ENCODE results near the gene AGBL1. TPM values are rescaled to one million over a fixed set of nuclear protein-coding genes. Genes with fewer than 3 reads are reported as not detected.
"Not testable (repeated sequence)": the region's sequence is repeated elsewhere in the genome, so short reads cannot be mapped to it uniquely, and the experiment has no call there.

Gene AGBL1
- total RNA-seq, 1 experiment from 2014 or later: not detected

DNA sequence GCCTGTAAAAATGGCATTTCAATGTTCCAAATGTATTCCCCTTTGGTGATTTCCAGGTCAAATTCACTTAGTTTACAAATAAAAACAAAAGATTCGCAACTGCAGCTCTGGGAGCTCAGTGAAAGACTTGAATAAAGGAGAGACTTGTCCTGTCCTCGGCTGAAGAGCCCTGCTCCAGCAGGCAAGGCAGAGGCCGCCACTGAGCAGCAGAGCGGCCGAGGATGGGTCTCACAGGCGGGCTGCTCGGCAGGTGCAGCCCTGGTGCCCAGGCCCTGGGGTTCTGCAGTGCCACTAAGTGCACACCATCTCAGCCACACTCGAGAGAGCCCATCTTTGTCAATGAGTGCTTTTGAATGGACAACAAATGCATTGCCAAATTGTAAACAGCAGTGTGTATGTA lies 856.2 kb downstream of the AGBL1 start:
- no peak for DNase-seq (ENCODE audit: low spot score)

DNA sequence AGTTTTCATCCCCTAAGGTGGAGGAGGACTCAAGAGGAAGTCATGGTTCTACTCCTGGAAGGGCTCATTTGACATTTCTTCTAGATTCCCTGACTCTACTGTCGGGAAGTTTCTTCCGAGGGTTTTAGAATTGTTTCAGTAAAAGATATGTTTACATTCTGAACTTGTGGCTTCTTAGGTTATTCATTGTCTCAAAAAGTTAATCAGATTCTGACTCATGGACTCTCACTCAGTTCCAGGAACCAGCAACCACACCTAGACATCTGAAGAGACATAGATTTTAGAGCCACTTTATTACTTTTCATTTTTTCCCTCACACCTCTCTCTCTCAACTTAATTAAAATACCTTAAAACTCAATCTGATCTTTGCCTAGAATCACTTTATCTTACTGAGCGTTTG lies 862.6 kb downstream of the AGBL1 start:
- DNase-seq (ENCODE audit: low spot score): no peak

DNA sequence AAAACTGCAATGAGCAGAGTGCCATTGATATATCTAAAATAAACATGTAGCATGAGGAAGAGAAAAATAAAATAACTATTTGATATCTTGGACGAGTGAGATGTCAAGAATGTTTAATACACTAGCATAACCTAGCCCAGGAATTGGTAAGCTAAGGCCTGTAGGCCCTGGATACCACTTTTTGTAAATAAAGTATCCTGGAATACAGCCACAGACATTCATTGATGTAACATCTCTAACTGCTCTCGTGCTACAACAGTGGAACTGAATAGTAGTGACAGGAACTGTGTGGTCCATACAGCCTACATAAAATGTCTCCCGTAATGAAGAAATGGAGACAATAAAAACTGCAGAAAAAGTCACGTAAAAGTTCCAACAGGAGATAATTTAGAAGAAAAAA lies 869.0 kb downstream of the AGBL1 start:
- no peak for DNase-seq (ENCODE audit: low spot score)

DNA sequence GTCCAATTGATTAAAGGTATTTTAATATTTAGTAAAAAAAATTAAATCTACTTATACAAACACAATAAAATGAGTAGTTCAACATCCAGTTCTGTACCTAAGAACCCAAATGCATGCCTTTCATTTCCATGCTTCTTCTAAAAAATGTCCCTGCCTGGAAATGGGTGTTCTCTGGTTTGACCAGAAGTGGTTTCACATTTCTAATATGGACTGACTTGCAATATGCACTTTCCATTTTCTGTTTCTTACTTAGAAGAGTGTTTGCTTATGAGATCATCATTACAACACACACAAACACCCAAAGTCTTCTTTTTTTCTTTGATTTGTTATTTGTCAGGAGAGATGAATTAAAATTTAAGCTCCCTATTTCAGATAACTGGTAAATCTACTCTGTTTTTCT lies 879.6 kb downstream of the AGBL1 start:
- DNase-seq (ENCODE audit: low spot score): no peak

DNA sequence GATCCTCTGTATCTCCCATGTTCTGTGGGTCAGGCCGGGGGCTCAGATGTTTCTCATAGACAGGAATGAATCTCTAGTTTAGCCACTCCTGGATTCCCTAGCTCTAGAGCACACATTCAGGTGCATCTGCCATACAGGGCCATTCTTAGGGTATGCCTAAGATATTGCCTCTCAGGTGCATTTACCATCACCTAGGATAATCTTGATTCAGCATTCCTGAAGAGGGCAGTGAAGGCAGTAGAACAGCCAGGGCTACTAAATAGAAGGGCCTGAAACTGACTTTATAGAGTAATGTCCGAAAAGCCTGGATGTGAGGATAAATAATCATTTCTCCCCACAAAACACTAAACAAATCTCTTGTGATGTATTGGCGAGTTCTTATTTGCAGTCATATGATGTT lies 882.0 kb downstream of the AGBL1 start:
- DNase-seq (ENCODE audit: low spot score): no peak

DNA sequence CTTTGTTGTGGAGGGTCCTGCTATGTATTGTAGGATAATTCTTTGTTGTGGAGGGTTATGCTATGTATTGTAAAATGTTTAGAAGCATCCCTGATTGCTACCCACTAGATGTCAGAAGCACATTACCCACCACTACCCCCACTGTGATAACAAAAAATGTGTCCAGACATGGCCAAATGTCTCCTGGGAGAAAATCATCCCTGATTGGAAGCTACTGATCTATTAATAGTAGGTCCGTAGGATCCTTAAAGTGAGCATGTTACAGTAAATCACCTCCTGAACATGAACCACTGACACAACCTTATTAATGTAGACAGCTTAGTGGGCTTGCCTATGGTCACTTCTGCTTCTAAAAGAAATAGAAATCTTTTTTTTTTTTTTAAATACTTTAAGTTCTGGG lies 884.6 kb downstream of the AGBL1 start:
- DNase-seq (ENCODE audit: low spot score): no peak

DNA sequence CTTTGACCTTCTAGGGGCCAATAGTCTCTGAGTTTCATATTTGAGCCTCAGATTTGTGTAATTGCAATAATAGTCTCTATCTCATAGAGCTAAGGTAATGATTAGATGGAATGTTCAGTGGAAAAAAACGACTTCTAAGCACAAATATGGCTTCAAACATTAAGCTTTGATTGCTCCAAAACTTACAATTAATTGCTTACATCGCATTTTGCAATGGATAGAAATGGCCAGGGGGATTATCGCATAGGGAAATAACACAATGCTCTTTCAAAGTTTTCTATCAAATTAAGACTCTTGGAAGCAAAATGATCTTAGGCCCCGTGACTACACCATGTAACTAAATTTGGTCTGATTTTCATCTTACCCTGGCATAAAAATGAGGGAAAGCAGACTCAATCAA lies 888.6 kb downstream of the AGBL1 start:
- no peak for DNase-seq (ENCODE audit: low spot score)

DNA sequence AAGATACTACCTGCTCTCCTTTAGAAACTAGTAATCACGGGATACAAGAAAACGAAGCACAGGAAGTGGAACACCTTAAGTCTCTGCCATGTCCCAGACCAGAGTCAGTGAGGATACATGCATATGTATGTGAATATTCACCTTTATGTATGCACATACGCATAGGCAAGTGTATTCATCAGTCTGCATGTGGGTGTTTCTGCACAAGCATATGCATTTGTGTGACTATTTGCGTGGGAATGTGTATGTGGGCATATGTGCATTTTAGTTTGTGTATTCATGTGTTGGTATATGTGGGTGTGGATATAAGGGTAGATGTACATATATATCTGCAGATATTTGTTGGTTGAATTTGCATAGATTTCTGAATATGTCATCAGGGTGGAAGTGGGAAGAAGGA lies 889.7 kb downstream of the AGBL1 start:
- no peak for DNase-seq (ENCODE audit: low spot score)

DNA sequence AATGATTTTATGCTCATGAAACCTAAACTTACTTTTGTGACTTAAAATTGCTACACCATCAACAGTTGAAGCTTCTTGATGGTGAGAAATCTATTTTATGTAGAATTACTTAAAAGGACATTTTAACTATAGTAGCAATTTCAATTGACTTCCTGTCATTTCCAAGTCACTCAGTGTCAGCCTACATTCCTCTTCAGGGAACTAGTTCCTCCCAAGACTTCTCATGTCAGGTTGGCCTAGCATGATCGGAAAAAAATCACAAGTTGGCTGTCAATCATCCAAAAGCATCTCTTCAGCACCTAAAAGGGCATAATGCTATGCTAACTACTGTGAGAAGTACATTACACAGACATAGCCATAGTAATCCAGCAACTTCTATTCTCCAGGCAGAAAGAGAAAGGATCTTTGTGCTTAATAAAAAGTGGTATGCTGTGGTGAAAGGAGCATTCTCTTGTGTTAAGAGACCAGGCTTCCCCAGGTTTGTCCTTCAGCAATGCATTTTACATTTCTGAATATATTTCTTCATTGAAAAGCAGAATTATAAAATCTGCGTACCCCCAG lies 893.7 kb downstream of the AGBL1 start:
- DNase-seq (ENCODE audit: low spot score): no peak

DNA sequence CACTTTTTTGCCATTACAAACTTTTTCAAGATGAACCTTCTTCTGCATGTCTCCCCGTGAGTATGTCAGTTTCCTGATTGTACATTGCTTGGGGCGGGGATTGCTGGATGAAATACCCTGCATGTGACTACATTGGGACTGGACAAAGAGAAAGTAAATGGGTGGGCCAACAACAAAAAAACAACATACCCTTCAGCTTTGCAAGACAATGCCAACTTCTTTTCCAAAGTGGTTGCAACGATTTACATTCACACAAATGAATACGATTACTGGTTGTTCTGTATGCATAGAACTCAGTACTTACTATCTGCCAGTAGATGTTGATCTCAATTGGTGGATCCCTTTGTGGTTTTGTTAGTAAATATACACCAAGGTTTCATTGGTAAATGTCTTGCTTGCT lies 908.4 kb downstream of the AGBL1 start:
- DNase-seq (ENCODE audit: low spot score): no peak

DNA sequence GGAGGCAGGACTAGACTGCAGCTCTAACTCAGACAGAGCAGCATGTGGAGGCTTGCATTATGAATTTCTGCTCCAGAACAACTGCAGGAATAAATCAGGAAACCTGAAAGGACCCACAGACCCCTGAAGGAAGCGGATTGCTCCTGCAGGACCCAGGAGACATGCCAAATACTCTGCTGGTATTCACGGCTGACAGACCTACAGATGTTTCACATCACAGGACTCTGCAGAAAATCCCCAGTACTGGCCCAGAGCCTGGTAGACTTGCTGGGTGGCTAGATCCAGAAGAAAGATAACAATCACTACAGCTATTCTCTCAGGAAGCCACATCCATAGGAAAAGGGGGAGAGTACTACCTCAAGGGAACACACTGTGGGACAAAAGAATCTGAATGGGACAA lies 942.1 kb downstream of the AGBL1 start:
- DNase-seq (ENCODE audit: low spot score): no peak

DNA sequence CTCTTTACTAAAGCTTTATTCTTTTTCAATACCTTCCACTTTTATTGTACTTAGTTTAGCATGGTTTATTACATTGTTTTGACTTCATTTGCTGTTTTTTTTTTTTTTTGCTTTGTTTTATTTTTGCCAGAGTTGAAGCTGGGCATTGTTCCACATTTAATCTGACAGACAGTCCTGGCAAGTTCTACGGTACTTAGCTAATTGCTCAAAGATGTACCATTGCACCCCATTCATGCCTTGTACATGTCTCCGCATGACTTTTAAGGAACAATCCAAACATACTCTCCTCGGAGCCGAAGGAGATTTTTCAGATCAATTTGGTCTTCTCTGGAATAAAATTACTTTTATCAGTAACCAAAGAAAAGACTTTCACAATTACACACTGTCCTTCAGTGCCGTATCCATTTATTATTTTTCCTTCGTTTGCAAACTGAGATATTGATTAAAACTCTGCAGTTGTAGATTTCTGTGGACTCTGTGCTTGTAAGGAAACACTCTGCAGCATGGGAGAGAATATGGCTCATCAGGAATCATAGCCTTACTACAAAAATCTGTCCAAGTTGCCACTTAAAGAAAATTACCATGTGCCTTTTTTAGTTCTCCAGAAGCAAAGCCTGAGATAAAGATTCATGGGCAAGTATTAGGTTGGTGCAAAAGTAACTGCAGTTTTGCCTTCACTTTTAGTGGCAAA lies 952.0 kb downstream of the AGBL1 start:
- no peak for DNase-seq (ENCODE audit: low spot score)

DNA sequence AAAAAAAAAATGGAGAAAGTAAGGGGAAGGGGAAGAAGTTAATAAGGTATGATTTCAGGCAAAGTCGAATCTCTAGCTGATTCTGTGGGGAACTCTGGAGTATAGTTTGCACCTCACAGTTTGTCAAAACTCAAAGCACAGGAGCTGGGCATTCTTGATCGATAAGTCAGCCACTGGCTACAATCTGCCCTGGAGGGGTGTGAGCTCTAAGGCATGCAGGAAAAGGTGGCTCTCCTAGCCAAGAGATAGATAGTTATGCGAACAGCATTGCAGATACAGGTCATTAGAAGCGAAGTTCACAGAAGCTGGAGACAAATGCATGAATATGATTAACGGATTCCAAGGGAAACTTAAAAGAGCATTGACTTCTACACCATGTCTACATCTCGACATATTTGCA lies 952.6 kb downstream of the AGBL1 start:
- no peak for DNase-seq (ENCODE audit: low spot score)

DNA sequence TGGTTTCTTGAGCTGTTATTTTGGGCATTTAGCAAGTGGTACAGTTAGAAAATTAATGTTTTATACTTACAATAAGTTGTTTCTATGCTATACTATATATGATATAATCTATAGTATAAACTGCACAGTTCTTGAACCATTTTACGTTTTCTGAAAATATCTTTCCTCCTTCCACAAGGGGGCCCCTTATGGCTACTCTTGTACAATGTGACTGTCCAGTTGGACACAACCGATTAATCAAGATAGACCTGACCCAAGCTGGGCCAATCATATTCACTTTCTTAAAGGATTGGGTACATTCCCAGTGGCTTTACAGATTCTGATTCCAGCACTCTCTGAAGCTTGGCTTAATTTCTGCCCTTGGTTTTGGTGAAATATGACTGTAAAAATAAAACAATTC lies 953.4 kb downstream of the AGBL1 start:
- peak; percentile 23 for DNase-seq (ENCODE audit: low spot score)

DNA sequence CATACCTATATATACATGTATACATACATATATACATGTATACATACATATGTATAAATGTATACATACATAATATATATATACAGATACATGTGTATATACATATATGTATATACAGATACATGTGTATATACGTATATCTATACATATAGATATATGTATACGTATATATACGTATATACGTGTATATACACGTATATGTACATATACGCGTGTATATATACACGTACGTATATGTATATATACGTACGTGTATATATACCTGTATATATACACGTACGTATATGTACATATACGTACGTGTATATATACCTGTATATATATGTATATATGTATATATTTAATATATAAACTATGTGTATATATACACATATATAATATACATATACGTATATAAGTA lies 955.2 kb downstream of the AGBL1 start:
- no peak for DNase-seq (ENCODE audit: low spot score)

DNA sequence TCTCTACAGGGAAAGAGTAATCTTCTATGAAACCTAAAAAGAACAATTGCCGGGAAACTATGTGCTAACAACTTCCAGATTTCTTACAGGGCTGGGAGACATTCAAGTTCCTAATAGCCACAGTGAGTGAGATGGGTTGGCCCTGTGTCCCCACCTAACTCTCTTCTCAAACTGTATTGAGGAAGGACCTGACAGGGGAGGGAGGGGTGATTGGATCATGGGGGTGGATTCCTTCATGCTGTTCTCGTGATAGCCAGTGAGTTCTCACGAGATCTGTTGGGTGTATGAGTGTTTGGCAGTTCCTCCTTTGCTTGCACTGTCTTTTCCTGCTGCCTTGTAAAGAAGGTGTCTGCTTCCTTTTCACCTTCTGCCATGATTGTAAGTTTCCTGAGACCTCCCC lies 958.7 kb downstream of the AGBL1 start:
- no peak for DNase-seq (ENCODE audit: low spot score)

DNA sequence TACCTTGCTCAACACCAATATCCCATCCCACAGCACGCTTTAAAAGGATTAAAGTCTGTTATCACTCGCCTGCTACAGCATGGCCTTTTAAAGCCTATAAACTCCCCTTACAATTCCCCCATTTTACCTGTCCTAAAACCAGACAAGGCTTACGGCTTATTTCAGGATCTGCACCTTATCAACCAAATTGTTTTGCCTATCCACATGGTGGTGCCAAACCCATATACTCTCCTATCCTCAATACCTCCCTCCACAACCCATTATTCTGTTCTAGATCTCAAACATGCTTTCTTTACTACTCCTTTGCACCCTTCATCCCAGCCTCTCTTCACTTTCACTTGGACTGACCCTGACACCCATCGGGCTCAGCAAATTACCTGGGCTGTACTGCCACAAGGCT lies 962.9 kb downstream of the AGBL1 start:
- not testable (repeated sequence) for DNase-seq (ENCODE audit: low spot score)

DNA sequence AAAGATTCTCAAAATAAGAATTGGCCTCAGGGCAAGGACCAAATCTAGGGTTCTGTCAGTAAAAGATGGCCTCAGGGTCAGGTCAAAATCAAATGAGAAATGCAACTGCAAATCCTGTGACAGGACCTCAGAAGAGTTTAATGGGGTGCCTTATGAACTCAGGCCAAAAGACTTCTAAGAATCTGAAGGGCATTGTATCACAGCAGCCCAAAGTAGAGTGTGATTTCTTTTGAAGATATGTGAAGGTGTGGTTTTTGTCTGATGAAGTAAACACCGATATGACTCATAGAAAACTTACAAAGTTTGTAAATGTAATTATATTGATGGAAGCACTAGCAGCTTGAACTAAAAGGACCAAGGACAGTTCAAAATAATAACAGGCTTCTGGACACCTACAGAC lies 966.1 kb downstream of the AGBL1 start:
- peak; percentile 49 for DNase-seq (ENCODE audit: low spot score)

DNA sequence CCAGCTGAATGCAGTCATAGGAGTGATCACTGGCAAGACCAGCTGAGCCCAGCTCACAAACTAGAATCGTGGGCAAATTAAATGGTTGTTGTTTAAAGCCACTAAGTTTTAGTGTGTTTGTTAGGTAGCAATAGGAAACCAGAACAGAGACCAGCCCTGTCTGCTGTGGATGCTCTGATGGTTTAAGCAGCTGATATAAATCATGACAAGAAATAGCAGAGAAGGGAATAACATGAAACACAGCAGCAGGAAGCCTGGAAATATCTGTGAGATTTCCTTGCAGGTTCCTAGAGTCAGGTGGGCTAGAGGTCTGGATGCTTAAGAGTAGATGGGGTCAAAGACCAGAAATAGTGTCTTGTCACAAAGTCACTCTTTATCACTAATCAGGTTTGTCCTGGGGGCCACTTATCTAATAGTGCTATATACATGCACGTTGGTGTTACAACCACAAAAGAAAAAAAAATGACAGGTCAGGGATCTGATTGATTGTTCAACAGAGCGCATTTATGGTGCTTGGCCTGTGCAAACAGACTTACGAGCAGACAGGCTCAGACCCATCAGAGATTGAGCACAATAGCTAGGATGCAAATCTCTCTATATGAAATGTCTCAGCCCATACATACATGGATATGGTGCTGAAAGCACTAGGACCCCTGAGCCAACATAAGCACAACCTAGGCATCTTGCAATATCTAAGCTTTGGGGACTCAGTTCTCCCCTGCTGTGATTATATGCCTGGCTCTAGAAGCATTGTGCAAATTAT lies 967.7 kb downstream of the AGBL1 start:
- no peak for DNase-seq (ENCODE audit: low spot score)

Data from A172 (cell line).